Uterus (tissue), 2 donors: ENCODE measurements around the gene LYPD3.

ENCODE experiments used
- CTCF ChIP-seq, 4 experiments: fragments of 200-600 bp in 2 of 4; fragments of 450-650 bp in 2 of 4; sonication (generic) in 2 of 4; IDR thresholded peaks; one replicate each; pipeline ENCODE4 v1.5.1; 2016 to 2019; ENCODE audit warnings: antibody characterized with exemption in 4 of 4, mild to moderate bottlenecking in 2 of 4, moderate library complexity in 1 of 4
- POLR2A ChIP-seq, 2 donors: fragments of 450-650 bp; IDR thresholded peaks; one replicate each; pipeline ENCODE4 v1.6.1; 2016; ENCODE audit warnings: antibody characterized with exemption in 2 of 2, mild to moderate bottlenecking in 1 of 2, moderate library complexity in 1 of 2

GRCh38 chr19:43414554-43414953 lies 50.9 kb downstream of the LYPD3 start, which contains the start of gene TEX101:
- TF ChIP-seq CTCF (IDR thresholded peaks at IDR 0.05) (no peak), POLR2A (IDR thresholded peaks at IDR 0.05) (no peak)
